Mesendoderm (in vitro differentiated cells): Measurements from ENCODE around the gene BHLHA9.
"Not testable (repeated sequence)": the region's sequence is repeated elsewhere in the genome, so short reads cannot be mapped to it uniquely, and the experiment has no call there.

Source experiments
- DNase-seq: peaks from one replicate; pipeline ENCODE4 v3.0.0; 2013
- H2AK5ac ChIP-seq: 2 replicates; pipeline ENCODE4 v1.6.1; 2013; ENCODE audit warnings: low read length, inconsistent platforms
- H2BK120ac ChIP-seq: 2 replicates; pipeline ENCODE4 v1.6.1; 2013; ENCODE audit warnings: low read depth, mild to moderate bottlenecking, low read length, moderate library complexity, mixed read lengths
- H2BK15ac ChIP-seq: replicated peaks from 2 replicates; pipeline ENCODE4 v1.6.1; 2013; ENCODE audit warnings: low read depth, mild to moderate bottlenecking, moderate library complexity
- H2BK5ac ChIP-seq: 2 replicates; pipeline ENCODE4 v1.6.1; 2013; ENCODE audit warnings: low read length, inconsistent platforms
- H3K18ac ChIP-seq: 2 replicates; pipeline ENCODE4 v1.6.1; 2013; ENCODE audit warnings: mild to moderate bottlenecking, low read length, mixed read lengths
- H3K23ac ChIP-seq: one replicate; pipeline ENCODE4 v1.6.1; 2013; ENCODE audit warnings: low read length
- H3K27ac ChIP-seq: 2 replicates; pipeline ENCODE4 v1.5.1; 2013; ENCODE audit warnings: low read depth, mild to moderate bottlenecking, inconsistent platforms, low read length, moderate library complexity
- H3K27me3 ChIP-seq: 2 replicates; pipeline ENCODE4 v1.6.1; 2013; ENCODE audit warnings: low read length, control low read depth, mild to moderate bottlenecking, inconsistent platforms; ENCODE audit not compliant: insufficient read depth, poor library complexity
- H3K36me3 ChIP-seq: 2 replicates; pipeline ENCODE4 v1.6.1; 2013; ENCODE audit warnings: low read length, inconsistent platforms; ENCODE audit not compliant: control insufficient read depth, insufficient read depth
- H3K4ac ChIP-seq: one replicate; pipeline ENCODE4 v1.6.1; 2013; ENCODE audit warnings: low read depth, mild to moderate bottlenecking, low read length, moderate library complexity
- H3K4me1 ChIP-seq: 2 replicates; pipeline ENCODE4 v1.6.1; 2013; ENCODE audit warnings: low read depth, low read length, inconsistent platforms; ENCODE audit not compliant: control insufficient read depth
- H3K4me2 ChIP-seq: 2 replicates; pipeline ENCODE4 v1.6.1; 2013; ENCODE audit warnings: low read length
- H3K4me3 ChIP-seq: 2 replicates; pipeline ENCODE4 v1.5.1; 2013; ENCODE audit warnings: mild to moderate bottlenecking, low read length
- H3K56ac ChIP-seq: one replicate; pipeline ENCODE4 v1.6.1; 2013; ENCODE audit warnings: low read length
- H3K79me1 ChIP-seq: 2 replicates; pipeline ENCODE4 v1.6.1; 2013; ENCODE audit warnings: low read length, inconsistent platforms
- H3K79me2 ChIP-seq: 2 replicates; pipeline ENCODE4 v1.6.1; 2013; ENCODE audit warnings: mild to moderate bottlenecking, low read length; ENCODE audit not compliant: control insufficient read depth, insufficient read depth
- H3K9ac ChIP-seq: 2 replicates; pipeline ENCODE4 v1.6.1; 2013; ENCODE audit warnings: low read length, inconsistent platforms
- H4K5ac ChIP-seq: one replicate; pipeline ENCODE4 v1.6.1; 2013; ENCODE audit warnings: low read length
- H4K8ac ChIP-seq: one replicate; pipeline ENCODE4 v1.6.1; 2013; ENCODE audit warnings: low read depth, mild to moderate bottlenecking, control low read depth, low read length, moderate library complexity
- WGBS: extraction: QIAGEN DNeasy Blood & Tissue Kit; methylation state at CpG from one replicate; pipeline ENCODE4 v1.1.7; 2013; ENCODE audit warnings: low lambda C conversion rate, missing lambda C conversion rate; ENCODE audit not compliant: insufficient coverage; ENCODE audit errors: extremely low coverage; 5-methylcytosine and 5-hydroxymethylcytosine counted together

The BHLHA9 gene

DNA sequence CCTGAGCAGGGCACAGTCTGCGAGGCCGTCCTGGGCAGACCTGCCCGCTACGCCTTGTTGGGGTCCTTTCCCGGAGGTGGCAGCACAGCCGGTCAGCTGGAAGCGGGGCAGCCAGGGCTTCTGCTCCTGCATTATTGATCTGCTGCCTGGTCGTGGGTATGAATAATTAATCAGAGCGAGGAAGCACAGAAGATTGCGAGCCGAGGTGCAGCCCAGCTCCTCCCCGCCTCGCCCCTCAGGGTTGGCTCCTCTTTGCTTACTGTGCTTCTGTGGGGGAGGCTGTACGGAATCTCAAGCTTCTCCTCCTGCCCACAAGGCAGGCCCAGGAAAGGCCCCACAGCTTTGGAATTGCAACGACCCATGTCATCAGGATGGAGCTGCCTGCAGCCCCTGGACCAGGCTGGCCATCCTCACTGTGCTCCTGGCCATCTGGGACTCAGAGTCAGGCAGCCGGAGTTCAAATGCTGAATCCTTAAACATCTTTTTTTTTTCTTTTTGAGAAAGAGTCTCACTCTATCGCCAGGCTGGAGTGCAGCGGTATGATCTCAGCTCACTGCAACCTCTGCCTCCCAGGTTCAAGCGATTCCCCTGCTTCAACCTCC is 34.8 kb downstream of the BHLHA9 start:
- H3K79me1 ChIP-seq: no peaks in the 10 kb centered on the region
- no peak overlapping the region for H4K8ac ChIP-seq
- H3K9ac ChIP-seq: no peak overlapping the region
- no peaks in the 10 kb centered on the region for H3K27me3 ChIP-seq
- no peak overlapping the region for H3K4me3 ChIP-seq
- H3K23ac ChIP-seq: no peak overlapping the region
- WGBS: no CpG with 5 or more reads among the region's 19 CpGs
- no peak overlapping the region for H3K27ac ChIP-seq
- no peak overlapping the region for H3K18ac ChIP-seq
- no peaks in the 10 kb centered on the region for H3K79me2 ChIP-seq
- H2BK15ac ChIP-seq: no peak overlapping the region
- DNase-seq: no peak
- no peaks in the 10 kb centered on the region for H3K36me3 ChIP-seq
- no peak overlapping the region for H3K4me2 ChIP-seq
- no peak overlapping the region for H3K4ac ChIP-seq
- H3K4me1 ChIP-seq: no peaks in the 10 kb centered on the region
- no peak overlapping the region for H2BK5ac ChIP-seq
- no peak overlapping the region for H3K56ac ChIP-seq
- no peak overlapping the region for H4K5ac ChIP-seq
- H2BK120ac ChIP-seq: no peak overlapping the region
- H2AK5ac ChIP-seq: no peak overlapping the region

DNA sequence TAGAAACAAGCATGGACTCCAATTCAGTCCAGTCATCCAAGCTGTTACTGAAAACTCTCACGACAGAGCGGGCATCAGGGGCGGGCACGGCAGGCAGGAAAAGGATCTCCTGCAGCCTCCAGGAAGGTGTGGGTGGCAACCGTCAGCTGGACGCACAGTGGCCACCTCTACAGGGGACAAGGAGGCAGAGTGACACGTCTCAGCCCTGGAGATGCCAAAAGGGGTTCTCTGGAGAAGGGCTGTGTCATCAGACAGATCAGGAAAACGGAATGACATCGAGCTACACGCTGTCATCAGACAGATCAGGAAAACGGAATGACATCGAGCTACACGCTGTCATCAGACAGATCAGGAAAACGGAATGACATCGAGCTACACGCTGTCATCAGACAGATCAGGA is 37.6 kb downstream of the BHLHA9 start:
- not testable (repeated sequence) for DNase-seq, H3K27ac ChIP-seq, H4K8ac ChIP-seq, H3K36me3 ChIP-seq, H3K79me1 ChIP-seq, H3K4ac ChIP-seq, H4K5ac ChIP-seq, H3K23ac ChIP-seq, H3K4me3 ChIP-seq, H2BK120ac ChIP-seq, H3K4me1 ChIP-seq, H3K27me3 ChIP-seq, H3K9ac ChIP-seq, H3K18ac ChIP-seq, H3K56ac ChIP-seq, H3K4me2 ChIP-seq, H3K79me2 ChIP-seq, H2AK5ac ChIP-seq, H2BK15ac ChIP-seq, H2BK5ac ChIP-seq
- no CpG with 5 or more reads among the region's 16 CpGs for WGBS

GRCh38 chr17:1312261-1312870 is 42.1 kb downstream of the BHLHA9 start:
- Histone ChIP-seq H3K4me1 (no peaks in the 10 kb centered on the region), H3K4me2 (no peak overlapping the region), H3K18ac (no peak overlapping the region), H3K9ac (no peak overlapping the region), H3K4me3 (no peak overlapping the region), H3K27ac (no peak overlapping the region), H3K27me3 (no peaks in the 10 kb centered on the region), H4K5ac (no peak overlapping the region), H3K79me1 (no peaks in the 10 kb centered on the region), H2BK120ac (no peak overlapping the region), H3K36me3 (no peaks in the 10 kb centered on the region), H2BK5ac (no peak overlapping the region), H2BK15ac (no peak overlapping the region), H3K79me2 (no peaks in the 10 kb centered on the region), H2AK5ac (no peak overlapping the region), H3K4ac (no peak overlapping the region), H3K56ac (no peak overlapping the region), H4K8ac (no peak overlapping the region), H3K23ac (no peak overlapping the region)
- peak; percentile 72 for DNase-seq
- WGBS: no CpG with 5 or more reads among the region's 9 CpGs

DNA sequence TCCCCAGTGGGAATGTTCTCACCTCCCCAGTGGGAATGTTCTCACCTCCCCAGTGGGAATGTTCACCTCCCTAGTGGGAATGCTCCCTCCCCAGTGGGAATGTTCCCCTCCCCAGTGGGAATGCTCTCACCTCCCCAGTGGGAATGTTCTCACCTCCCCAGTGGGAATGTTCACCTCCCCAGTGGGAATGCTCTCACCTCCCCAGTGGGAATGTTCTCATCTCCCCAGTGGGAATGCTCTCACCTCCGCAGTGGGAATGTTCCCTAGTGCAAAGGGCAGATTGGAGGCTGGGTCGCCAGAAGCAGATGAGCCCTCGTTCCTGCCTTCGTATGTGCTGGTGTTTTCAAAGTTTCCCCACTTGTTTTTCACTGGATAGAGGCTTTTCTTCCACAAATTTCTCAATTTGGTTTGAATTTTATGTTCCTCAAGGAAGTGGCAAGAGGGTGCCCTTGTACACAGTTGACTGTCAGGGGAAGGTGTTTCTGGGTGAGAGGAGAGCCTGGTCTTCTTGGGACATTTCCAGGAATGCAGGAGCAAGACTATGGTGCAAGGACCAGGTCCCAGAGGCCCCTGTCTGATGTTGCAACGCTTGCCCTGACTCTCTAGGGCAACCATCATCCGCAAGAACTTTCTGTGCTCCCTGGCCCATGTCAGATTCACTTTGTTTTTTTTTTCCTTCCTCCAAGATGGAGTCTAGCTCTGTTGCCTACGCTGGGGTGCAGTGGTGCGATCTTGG is 43.2 kb downstream of the BHLHA9 start:
- Histone ChIP-seq H3K23ac (no peak overlapping the region), H3K9ac (no peak overlapping the region), H3K56ac (no peak overlapping the region), H4K5ac (no peak overlapping the region), H3K4me1 (no peaks in the 10 kb centered on the region), H3K4me3 (no peak overlapping the region), H2BK120ac (no peak overlapping the region), H3K79me1 (no peaks in the 10 kb centered on the region), H3K36me3 (no peaks in the 10 kb centered on the region), H4K8ac (no peak overlapping the region), H3K4me2 (no peak overlapping the region), H2BK15ac (no peak overlapping the region), H3K4ac (no peak overlapping the region), H3K27me3 (no peaks in the 10 kb centered on the region), H3K18ac (no peak overlapping the region), H3K79me2 (no peaks in the 10 kb centered on the region), H2BK5ac (no peak overlapping the region), H2AK5ac (no peak overlapping the region), H3K27ac (no peak overlapping the region)
- DNase-seq: no peak
- no CpG with 5 or more reads among the region's 8 CpGs for WGBS

DNA sequence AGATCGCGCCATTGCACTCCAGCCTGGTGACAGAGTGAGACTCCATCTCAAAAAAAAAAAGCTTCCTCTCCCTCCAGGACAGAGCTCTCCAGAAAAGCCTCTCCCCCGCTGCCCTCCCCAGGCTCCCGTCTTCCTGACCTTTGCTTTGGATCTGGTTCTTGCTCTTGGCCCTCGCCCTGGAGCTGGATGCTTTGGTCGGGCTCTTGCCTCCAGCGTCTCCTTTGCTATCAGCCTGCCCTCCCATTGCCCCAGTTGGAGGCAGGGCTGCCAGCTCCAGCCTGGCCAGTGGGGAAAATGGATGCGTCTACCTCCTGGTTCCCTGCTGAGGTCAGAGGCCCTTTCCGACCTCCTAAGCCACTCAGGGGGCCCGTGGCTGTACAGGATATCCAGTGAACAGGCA is 45.2 kb downstream of the BHLHA9 start:
- H3K27ac ChIP-seq: no peak overlapping the region
- no peak for DNase-seq
- no peaks in the 10 kb centered on the region for H3K36me3 ChIP-seq
- H3K4me1 ChIP-seq: no peaks in the 10 kb centered on the region
- H3K18ac ChIP-seq: no peak overlapping the region
- WGBS: no CpG with 5 or more reads among the region's 10 CpGs
- H4K5ac ChIP-seq: no peak overlapping the region
- no peak overlapping the region for H3K23ac ChIP-seq
- no peak overlapping the region for H2BK120ac ChIP-seq
- H3K9ac ChIP-seq: no peak overlapping the region
- no peak overlapping the region for H3K4ac ChIP-seq
- no peak overlapping the region for H3K4me2 ChIP-seq
- no peak overlapping the region for H2BK5ac ChIP-seq
- no peak overlapping the region for H2AK5ac ChIP-seq
- no peak overlapping the region for H3K56ac ChIP-seq
- H3K4me3 ChIP-seq: no peak overlapping the region
- no peaks in the 10 kb centered on the region for H3K27me3 ChIP-seq
- no peaks in the 10 kb centered on the region for H3K79me2 ChIP-seq
- H3K79me1 ChIP-seq: no peaks in the 10 kb centered on the region
- H2BK15ac ChIP-seq: no peak overlapping the region
- H4K8ac ChIP-seq: no peak overlapping the region
